HUES6 (cell line): ENCODE data around the gene HDAC8.
"Not testable (repeated sequence)": the region's sequence is repeated elsewhere in the genome, so short reads cannot be mapped to it uniquely, and the experiment has no call there.

Experiments
- H3K27ac ChIP-seq: 2 replicates; pipeline ENCODE4 v1.7.0; 2013; ENCODE audit warnings: low read depth, mild to moderate bottlenecking, low read length, inconsistent platforms
- H3K27me3 ChIP-seq: 2 replicates; pipeline ENCODE4 v1.6.1; 2013; ENCODE audit warnings: low read length; ENCODE audit not compliant: control insufficient read depth, insufficient read depth
- H3K36me3 ChIP-seq: 2 replicates; pipeline ENCODE4 v1.6.1; 2013; ENCODE audit warnings: low read length; ENCODE audit not compliant: control insufficient read depth, insufficient read depth
- H3K4me1 ChIP-seq: 2 replicates; pipeline ENCODE4 v1.6.1; 2013; ENCODE audit warnings: low read length; ENCODE audit not compliant: control insufficient read depth, insufficient read depth
- H3K4me3 ChIP-seq: 2 replicates; pipeline ENCODE4 v1.5.1; 2013; ENCODE audit warnings: low read depth, low read length
- H3K9ac ChIP-seq: one replicate; pipeline ENCODE4 v1.6.1; 2013; ENCODE audit warnings: mild to moderate bottlenecking, low read length
- H3K9me3 ChIP-seq: 2 replicates; pipeline ENCODE4 v1.6.1; 2013; ENCODE audit warnings: low read depth, low read length; ENCODE audit not compliant: control insufficient read depth, insufficient read depth

Gene HDAC8

GRCh38 chrX:72319651-72320050 lies 253.0 kb downstream of the HDAC8 start:
- H3K4me1 ChIP-seq, H3K27ac ChIP-seq, H3K36me3 ChIP-seq, H3K9me3 ChIP-seq, H3K9ac ChIP-seq, H3K4me3 ChIP-seq: not testable (repeated sequence)
- H3K27me3 ChIP-seq: peaks cover 11% of the 10 kb centered on the region; the same call in 1 of the 2 replicates

GRCh38 chrX:72317139-72317538 lies 255.5 kb downstream of the HDAC8 start:
- no peak overlapping the region for H3K27ac ChIP-seq
- no peaks in the 10 kb centered on the region for H3K36me3 ChIP-seq
- peaks cover 3% of the 10 kb centered on the region; the same call in 1 of the 2 replicates for H3K9me3 ChIP-seq
- H3K27me3 ChIP-seq: peaks cover 24% of the 10 kb centered on the region
- no peak overlapping the region for H3K9ac ChIP-seq
- peaks cover 4% of the 10 kb centered on the region; the same call in 1 of the 2 replicates for H3K4me1 ChIP-seq
- no peak overlapping the region for H3K4me3 ChIP-seq

GRCh38 chrX:72316408-72317110 lies 256.1 kb downstream of the HDAC8 start:
- H3K4me3 ChIP-seq: no peak overlapping the region

GRCh38 chrX:72314881-72315280 lies 257.8 kb downstream of the HDAC8 start:
- no peak overlapping the region for H3K9ac ChIP-seq
- H3K4me1 ChIP-seq: peaks cover 5% of the 10 kb centered on the region
- H3K9me3 ChIP-seq: peaks cover 3% of the 10 kb centered on the region; the same call in 1 of the 2 replicates
- H3K4me3 ChIP-seq: no peak overlapping the region
- H3K27ac ChIP-seq: no peak overlapping the region
- H3K36me3 ChIP-seq: no peaks in the 10 kb centered on the region
- peaks cover 30% of the 10 kb centered on the region for H3K27me3 ChIP-seq

More at GRCh38 chrX:72316408-72317110, 256.1 kb downstream of the HDAC8 start:
- no peak overlapping the region for H3K9ac ChIP-seq
- no peaks in the 10 kb centered on the region for H3K36me3 ChIP-seq
- H3K9me3 ChIP-seq: peaks cover 3% of the 10 kb centered on the region; the same call in 1 of the 2 replicates
- peaks cover 4% of the 10 kb centered on the region; the same call in 1 of the 2 replicates for H3K4me1 ChIP-seq
- no peak overlapping the region for H3K27ac ChIP-seq
- H3K27me3 ChIP-seq: peaks cover 24% of the 10 kb centered on the region

DNA sequence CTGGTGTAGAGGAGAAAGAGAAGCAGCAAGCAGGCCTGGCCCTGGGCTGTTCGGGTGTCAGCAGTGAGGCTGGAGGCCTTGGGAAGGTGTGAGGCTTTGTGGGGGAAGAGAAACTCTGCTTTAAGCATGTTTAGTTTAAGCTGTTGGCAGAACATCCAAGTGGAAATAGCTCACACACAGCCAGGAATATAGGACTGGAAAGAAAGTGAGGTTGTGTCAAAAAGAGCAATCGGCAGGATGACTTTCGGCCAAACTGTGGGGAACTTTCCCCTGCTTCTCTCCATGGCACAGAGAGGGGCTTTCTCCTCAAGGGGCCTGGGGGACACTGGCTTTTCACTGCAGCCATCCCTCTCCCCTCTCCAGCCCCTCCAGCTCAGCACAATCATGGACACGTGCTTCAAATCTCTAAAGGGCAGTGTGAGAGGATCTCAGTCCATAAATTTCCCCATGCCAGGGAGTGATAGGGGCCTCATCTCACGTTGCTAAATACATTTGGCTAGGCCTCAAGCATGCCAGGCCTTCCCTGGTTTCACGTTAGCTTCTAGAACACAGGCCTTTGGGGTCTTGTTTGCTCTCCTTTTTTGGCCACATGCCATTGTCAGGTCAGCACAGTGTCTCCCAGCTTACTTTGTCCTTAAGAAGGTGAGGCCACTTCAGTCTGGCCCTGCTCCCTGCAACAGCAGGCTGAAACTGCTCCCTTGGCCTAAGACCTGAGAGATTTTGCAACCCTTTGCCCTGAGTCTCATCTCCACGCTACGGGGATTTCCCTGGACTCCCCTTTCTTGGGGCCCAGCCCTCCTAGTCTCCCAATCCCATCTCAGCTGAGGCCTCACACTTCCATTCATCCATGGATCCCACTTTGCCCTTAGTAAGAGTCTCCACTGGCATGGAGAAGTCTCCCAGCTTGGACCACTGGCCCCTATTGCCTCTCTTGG lies 258.7 kb downstream of the HDAC8 start:
- no peak overlapping the region for H3K9ac ChIP-seq
- H3K4me3 ChIP-seq: no peak overlapping the region
- H3K9me3 ChIP-seq: peaks cover 3% of the 10 kb centered on the region; the same call in 1 of the 2 replicates

DNA sequence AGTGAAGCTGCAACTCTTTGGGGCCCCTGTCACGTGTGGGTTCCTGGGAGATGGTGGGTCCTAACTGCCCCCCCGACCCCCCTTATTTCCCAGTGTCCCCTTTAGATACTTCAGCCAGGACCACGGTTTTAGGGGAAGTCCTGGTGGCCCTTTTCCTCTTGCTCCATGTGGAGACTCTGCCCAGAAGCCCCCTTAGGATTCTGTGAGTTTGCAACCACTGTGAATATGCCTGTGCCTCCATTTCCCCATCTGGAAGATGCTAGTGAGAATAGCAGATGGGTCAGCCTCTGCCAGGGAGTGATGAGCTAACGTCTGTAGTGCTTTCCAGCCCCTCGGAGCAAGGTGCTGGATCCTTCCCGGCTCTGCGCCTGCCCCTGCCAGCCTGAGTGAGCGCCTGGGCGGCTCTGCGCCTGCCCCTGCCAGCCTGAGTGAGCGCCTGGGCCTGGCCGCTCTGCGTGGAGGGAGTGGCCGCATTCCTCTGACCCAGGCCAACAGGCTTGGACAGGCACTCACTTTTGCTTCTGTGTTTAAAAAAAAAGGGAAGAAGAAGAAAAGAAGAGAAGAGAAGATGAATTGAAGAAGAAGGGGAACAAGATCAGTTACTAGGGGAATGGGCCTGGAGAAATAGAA lies 260.2 kb downstream of the HDAC8 start:
- Histone ChIP-seq H3K9ac (no peak overlapping the region), H3K27ac (no peak overlapping the region), H3K4me3 (no peak overlapping the region), H3K36me3 (no peaks in the 10 kb centered on the region), H3K9me3 (no peaks in the 10 kb centered on the region; the same call in 1 of the 2 replicates), H3K27me3 (peaks cover 50% of the 10 kb centered on the region), H3K4me1 (peaks cover 14% of the 10 kb centered on the region)

More for the DNA sequence above, 258.7 kb downstream of the HDAC8 start:
- H3K36me3 ChIP-seq: no peaks in the 10 kb centered on the region
- peaks cover 39% of the 10 kb centered on the region for H3K27me3 ChIP-seq
- peaks cover 14% of the 10 kb centered on the region for H3K4me1 ChIP-seq
- no peak overlapping the region for H3K27ac ChIP-seq

DNA sequence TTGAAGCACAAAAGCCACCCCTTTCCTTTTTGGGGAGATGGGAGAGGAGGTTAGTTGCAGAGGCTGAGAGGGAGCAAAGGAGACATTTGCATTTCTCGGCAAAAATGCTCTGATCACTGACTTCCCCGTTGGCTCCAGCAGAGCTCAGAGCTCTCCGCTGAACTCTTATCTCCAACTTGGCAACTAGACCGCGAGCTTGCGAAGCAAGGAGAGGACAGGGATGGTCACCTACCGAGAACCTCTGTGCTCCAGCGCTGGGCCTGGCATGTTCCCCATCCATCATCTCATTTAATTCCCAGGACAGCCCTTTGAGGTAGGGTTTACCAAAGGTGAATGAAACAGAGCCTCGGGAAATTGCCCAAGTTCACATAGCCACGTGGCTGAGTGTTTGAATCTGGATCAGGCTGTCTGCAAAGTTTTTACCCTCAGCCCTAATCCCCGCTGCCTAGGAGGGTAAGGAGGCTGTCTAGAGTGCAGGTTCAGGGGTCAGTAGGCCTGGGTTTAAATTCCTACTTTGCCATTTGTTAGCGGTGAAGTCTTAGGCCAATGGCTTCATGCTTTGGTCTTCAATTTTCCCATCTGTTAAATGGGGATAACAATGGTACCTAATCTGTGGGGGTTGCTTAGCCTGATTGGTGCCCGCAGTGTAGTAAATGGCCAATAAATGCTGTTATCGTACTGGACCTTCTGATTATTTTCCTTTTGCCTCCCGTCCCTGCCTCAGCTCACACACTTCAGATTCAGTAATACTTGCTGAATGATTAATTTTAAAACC lies 263.2 kb downstream of the HDAC8 start:
- Histone ChIP-seq H3K27me3 (peaks cover 70% of the 10 kb centered on the region), H3K9me3 (no peaks in the 10 kb centered on the region; the same call in 1 of the 2 replicates), H3K9ac (no peak overlapping the region), H3K36me3 (no peaks in the 10 kb centered on the region), H3K27ac (no peak overlapping the region), H3K4me3 (peak overlapping the region; percentile 56), H3K4me1 (peaks cover 13% of the 10 kb centered on the region; the same call in 1 of the 2 replicates)

DNA sequence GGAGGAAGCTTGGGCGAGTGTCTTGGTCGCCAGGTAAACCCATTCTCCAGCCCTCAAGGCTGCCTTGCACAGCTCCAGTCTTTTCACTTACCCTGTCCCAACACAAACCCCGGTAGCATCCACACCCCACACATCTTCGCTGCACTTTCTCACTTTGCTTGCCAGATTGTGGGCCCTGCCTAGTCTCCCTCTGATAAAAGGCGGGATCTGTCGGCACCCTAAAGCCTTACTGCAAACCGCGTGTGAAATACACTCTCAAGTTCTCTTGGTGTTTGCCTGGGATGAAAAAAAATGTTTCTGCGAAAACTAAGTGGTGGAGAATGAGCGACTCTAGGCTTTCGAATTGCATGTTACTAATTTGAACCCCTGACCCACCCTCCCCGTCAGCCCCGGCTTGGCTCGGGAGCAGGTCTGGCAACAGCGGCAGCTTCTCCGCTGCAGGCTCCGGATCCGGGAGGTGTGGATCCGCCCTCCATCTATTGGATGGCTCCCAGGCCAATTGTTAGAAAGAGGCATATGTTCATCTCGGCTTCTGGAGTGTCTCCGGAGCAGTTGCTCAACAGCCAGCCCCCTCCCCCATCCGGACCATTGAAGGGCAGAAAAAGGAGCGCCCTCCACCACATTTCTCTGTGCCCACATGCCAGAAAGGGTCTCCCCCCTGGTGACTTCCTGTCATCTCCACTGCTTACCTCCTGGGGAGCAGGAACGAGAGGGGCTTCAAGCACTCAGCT lies 263.9 kb downstream of the HDAC8 start:
- peaks cover 15% of the 10 kb centered on the region; the same call in 1 of the 2 replicates for H3K4me1 ChIP-seq
- H3K9ac ChIP-seq: no peak overlapping the region
- H3K27me3 ChIP-seq: peaks cover 70% of the 10 kb centered on the region
- H3K9me3 ChIP-seq: no peaks in the 10 kb centered on the region; the same call in 1 of the 2 replicates
- H3K36me3 ChIP-seq: no peaks in the 10 kb centered on the region
- no peak overlapping the region for H3K27ac ChIP-seq
- peak overlapping the region; percentile 56 for H3K4me3 ChIP-seq

GRCh38 chrX:72308209-72308565 lies 264.5 kb downstream of the HDAC8 start:
- Histone ChIP-seq H3K36me3 (no peaks in the 10 kb centered on the region), H3K27ac (no peak overlapping the region), H3K4me3 (peak overlapping the region; percentile 56), H3K9me3 (no peaks in the 10 kb centered on the region; the same call in 1 of the 2 replicates), H3K27me3 (peaks cover 71% of the 10 kb centered on the region), H3K9ac (no peak overlapping the region), H3K4me1 (peaks cover 15% of the 10 kb centered on the region; the same call in 1 of the 2 replicates)
